HG02981 (cell line): ENCODE data around the gene ROBO1.

Experiments used
- ATAC-seq: cut with Tn5 transposase; IDR thresholded peaks from one replicate; pipeline ENCODE4 v1.9.1; 2021; ENCODE audit warnings: mild to moderate bottlenecking, moderate library complexity; ENCODE audit not compliant: unreplicated experiment

ROBO1 gene

DNA sequence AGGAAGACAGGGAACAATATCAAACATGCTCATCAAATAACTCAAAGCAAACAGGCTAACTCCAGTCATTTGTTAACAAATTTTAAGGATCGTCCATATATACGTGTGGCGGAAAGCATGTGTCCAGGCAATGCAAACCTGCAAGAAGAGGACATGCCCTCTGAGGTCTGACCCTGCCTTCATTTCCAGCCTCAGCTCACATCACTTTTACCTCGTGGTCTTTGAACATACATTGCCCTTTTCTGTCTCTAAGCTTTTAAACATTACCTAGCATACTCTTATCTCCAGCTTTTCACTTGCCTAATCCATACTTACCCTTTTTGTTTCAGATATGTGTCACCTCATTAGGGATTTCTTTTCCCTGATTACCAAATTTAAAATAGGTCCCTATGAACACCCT lies 944.4 kb downstream of the ROBO1 start:
- ATAC-seq = no peak

DNA sequence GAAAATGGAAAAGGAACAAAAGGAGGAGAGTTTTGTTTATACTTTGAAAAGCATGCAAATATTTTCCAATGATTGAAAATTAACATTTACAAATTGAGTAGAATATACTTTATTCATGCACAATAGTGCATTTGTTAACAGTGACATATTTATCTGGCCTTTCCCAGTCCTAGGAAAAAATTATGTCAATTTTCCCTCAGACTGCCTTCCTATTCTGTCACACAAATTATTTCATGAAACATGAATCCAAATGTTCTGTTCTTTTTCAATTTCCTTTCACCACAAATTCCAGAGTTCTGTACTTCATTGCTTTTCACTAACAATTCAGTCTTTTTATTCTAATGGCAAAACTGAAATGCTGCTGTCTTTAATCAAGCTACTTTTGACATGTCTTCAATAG lies 945.1 kb downstream of the ROBO1 start:
- ATAC-seq = no peak

DNA sequence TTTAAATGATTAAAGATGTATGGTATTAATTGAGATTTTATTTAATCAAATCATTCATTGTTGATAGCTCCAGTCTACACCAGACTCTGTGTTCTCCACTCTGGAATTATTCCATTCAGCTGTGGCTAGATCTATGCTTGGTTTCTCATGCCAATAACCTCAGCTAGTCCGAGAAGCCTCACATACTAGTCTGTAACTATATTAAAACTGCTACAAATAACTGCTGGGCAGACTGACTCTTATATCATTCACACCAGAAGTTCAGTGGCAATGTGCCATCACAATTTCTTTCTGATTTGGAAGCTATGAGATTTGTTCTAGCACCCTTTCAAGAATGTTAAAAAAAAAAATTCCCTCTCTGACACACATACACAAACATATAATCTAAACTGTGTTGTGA lies 947.3 kb downstream of the ROBO1 start:
- ATAC-seq = no peak

DNA sequence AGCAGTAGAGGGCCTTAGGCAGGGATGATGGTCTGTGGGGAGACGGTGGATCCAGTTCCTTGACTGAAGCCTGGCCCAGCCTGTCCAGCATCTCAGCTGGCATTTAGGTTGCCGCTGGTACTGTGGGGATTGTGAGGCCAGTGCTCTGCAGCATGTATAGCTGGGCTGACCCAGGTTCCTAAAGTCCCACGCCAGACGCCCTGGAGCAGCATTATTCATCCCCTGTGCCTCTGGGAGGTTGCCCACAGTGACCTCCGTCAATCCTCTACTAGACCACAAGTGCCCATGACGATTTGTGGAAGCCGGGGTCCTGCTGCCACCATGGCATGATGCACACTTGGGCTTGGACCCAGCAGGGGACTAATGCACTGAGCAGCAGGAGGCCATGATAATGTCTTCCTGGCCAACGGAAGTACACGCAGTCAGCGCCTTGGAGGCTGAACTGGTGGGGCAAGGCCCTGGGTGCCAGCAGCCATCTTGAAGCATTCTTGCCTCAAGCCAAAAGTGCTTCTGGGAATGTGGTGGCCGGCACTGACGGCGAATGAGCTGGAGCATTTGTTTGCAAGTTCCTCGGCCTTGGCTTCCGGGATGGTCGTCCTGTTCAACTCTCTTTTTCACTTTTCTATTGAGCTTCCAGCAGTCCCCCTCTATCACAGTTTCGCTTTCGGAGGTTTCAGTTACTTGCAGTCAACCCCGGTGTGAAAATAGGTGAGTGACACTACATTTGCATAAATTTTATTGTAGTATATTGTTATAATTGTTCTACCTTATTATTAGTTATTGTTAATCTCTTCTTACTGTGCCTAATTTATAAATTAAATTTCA lies 949.4 kb downstream of the ROBO1 start:
- no peak for ATAC-seq

DNA sequence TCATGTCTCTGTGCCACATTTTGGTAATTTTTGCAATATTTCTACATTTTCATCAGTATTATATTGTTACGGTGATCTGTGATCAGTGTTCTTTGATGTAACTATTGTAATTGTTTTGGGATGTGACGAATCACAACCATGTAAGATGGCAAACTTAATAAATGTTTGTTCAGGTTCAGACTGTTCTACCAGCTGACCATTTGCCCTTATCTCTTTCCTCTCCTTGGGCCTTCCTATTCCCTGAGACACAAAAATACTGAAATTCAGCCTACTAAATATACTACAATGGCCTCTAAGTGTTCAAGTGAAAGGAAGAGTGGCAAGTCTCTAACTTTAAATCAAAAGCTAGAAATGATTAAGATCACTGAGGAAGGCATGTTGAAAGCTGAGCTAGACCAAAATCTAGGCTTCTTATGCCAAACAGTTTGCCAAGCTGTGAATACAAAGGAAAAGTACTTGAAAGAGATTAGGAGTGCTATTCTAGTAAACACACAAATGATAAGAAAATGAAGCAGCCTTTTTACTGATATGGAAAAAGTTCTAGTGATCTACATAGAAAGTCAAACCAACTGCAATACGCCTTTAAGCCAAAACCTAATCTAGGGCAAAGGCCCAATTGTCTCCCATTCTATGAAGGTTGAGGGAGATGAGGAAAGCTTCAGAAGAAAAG lies 952.8 kb downstream of the ROBO1 start:
- no peak for ATAC-seq

DNA sequence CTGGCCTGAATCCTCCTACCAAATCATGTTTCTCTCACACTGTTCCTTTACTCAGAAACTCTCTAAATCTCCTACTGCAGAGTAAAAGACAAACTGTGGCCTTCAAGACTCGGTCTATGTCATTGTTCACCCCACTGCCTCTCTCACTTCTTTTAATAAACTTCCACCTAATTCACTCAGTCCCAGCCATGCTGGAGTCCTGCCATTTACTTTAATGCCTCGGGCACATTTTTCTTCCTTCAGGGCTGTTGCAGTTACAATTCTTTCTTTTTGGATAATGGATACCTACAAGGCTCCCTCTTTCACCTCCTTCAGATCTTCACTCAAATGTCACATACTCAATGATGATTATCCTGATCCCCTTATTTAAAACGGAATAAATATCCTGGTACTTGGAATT lies 955.6 kb downstream of the ROBO1 start:
- no peak for ATAC-seq

DNA sequence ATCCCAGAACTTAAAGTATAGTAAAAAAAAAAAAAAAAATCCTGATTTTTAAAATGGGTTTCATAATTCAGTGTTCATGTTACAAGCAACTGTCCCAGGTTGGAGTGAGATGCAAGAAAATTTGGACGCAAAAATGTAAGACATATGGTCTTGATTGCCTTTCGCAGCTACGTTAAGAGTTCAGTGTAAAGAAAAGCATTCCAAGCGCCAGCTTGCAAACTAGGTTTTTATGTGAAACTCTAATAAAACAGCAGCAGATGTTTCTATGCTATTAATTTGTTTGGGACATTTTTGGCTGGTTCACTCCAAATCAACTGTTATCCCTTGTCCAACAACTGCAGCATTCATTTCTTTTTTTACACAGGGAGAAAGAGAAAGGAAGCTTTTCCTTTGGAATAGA lies 957.8 kb downstream of the ROBO1 start:
- no peak for ATAC-seq

DNA sequence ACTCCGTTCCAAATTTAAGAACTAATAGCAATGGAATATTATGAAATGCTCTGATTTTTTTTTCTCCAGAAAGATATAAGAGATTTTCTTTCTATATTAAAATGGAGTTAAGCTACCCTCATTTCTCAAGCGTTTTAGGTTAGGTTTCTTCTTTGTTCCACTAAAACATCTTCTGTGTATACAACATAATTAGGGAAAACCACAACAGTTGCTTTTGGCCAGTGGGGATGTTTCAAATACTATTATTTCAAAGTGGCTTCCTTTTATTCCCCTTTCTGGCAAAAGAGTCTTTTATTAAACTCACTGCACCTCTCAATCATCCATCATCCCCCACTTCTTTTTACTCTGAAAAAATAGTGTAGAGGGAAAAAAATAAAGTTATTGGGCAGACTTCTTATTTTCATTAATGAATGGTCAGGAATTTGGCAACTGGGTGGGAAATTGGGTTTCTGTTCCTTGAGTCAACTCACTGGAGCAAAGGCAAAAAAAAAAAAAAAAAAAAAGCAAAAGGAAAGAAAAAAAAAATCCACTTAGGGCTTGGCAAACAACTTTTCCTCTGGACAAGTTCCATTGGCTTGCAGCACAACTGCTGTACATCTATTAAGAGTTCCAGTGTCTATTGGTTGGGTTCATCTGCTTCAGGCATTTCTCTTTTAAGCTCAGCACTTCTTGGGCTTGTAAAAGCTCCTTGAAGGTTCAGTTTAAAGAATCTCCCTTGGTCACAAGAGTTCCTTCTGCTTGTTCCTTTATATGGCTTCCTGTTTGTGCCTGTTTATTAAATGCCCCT lies 963.4 kb downstream of the ROBO1 start:
- no peak for ATAC-seq

DNA sequence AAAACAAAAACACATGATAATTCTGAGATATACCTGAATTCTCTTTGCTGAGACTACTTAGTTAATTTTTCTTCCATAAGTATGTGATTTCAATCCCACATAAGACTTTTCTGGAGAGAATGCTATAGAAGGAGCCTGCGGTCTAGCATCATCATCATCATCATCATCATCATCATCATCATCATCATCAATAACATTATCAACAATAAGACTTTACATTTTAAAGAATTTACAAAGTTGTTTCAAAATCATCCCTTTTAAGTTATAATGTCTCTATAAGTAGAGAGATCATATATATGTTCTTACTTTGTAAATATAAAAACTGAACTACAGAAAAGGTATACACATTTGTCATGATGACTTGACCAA lies 965.3 kb downstream of the ROBO1 start:
- no peak for ATAC-seq

DNA sequence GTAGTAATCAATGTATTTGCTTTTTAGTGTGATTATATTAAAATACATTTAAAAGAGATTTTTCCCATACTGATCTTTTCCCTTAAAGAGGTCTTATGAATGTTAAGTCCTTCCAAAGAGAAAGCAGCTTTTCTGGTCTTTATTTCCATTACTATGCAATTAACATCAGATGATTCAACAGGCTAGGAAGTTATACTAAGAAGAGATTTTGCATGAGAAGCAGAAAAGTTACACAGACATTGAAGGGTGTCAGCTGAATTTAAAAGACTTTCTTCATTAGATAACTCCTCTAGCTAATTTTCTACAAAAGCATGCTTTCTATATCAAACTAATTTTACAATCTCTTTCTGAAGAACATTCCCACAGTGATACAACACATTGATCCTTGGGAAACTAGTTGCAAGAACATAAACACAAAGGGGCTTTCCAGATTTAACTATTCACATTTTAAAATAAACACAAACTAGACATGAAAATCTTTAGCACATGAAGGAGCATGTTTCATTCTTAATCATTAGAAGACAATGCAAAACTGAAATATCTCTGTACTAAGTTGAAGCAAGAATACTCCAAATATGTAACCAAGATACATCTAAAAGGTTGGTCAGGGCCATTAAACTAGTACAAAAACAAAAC lies 965.8 kb downstream of the ROBO1 start:
- ATAC-seq = no peak

DNA sequence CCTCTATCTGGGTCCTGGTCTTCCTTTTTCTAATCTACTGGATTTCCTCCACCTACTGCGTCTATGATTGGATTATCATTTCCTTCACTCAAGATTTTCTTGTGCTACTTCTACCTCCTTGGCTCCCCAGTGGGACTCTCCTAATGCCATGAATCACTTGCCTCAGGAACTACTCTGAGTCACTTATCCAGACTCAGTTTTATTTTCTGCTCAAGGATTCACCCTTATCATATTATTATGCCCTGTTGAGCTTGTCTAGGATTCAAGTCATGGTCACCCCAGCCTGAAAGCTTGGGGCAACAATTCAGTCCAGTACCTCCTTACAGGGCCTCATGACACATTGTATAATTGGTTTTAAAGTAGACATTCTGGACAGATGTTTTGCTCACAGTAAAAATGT lies 968.1 kb downstream of the ROBO1 start:
- no peak for ATAC-seq

DNA sequence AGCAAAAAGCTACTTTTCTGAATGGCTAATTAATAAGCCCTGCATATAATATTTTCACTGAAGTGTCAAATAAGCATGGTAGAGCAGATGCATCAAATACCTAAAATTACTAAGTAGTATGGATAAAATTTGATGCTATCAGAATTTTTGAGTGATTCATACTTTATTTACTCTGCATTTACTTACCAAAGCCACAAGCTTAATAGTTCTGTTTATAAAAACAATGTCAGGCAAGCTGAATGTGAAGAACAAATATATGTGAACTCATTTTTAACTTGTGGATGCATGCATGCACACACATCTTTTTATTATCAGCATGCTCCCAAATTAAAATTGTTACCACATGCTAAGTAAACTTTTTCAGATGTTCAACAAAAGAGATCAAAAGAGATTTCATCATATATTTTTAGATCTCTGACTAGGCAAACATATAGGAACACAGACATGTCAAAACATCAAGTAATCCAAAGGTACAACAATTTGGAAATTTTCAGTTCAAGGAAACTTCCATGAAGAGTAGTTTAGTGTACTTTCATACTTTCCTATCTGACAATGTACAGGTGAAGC lies 969.4 kb downstream of the ROBO1 start:
- no peak for ATAC-seq

DNA sequence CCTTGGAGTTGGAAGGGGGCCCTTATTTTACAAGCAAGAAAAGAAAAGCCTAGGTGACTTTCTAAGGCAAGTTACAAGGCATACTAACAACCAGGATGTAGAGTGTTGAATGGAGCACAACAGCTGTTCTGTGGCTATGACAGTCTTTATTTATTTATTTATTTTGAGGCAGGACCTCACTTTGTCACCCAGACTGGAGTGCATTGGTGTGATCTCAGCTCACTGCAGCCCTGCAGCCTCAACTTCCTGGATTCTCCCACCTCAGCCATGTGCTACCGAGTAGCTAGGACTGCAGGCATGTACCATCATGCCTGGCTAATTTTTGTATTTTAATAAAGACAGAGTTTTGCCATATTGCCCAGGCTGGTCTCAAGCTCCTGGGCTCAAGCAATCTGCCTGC lies 973.4 kb downstream of the ROBO1 start:
- ATAC-seq = no peak

DNA sequence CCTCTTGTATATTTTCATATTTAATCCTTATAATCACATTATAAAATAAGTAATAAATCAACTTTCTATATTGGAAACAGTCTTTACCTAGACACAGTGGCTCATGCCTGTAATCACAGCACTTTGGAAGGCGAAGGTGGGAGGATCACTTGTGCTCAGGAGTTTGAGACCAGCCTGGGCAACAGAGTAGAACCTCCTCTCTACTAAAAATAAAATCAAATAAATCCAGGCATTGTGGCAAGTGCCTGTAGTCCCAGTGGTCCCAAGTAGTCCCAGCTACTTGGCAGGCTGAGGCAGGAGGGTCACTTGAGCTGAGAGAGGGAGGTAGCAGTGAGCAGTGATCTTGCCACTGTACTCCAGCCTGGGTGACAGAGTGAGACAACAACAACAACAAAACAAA lies 975.1 kb downstream of the ROBO1 start:
- no peak for ATAC-seq

DNA sequence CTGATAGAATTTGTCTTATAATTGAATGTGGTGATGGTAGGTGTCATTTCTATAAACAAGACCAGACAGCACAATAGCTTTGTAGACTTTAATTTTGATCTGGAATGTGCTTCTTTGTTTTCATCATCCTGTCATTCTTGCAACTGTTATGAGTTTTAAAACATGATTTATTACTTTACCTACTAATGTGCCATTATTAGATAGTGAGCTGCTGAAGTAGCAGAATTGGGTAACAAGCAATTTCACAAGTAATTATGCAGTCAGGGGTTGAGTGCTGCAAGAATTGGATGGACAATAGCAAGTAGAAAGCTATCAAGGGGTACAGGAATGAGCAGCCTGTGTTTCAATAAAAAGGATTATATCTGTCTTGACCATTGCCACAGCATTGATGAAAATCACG lies 975.6 kb downstream of the ROBO1 start:
- ATAC-seq = no peak

DNA sequence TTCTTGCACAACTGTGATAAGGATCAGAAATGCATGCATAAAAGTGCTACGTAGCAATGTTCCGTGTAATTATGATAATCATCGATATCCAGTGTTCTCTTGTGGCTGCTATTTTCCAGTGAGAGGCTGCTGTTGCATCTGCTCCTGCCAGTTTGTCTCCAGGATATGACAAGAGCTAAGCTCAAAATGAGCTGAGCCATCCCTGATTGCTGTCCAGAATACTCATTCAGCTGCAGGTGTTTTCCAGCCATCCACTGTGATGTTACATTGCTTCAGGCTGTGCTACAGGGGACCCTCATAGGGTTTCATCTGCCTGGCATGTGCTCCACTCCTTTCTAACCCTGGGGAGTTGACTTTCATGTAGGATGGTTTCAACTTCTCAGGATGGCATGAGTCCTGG lies 976.0 kb downstream of the ROBO1 start:
- no peak for ATAC-seq

DNA sequence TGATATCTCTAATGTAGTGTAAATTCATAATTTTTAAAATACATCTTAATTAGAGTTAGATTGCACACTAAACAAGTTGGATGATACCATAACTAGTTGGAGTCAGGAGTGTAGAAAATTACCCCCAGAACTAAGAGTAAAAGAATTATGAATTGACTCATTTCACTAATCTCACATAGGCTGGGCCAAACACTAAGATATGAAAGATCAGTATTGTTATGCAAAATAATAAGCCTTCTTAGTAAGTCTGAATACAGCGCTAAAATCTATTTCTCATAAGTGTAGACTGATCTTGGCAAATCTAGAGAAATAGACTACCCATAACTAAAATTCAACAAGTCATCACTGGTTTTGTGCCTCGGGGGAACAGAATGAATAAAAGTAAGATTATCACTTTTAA lies 979.0 kb downstream of the ROBO1 start:
- ATAC-seq = no peak

DNA sequence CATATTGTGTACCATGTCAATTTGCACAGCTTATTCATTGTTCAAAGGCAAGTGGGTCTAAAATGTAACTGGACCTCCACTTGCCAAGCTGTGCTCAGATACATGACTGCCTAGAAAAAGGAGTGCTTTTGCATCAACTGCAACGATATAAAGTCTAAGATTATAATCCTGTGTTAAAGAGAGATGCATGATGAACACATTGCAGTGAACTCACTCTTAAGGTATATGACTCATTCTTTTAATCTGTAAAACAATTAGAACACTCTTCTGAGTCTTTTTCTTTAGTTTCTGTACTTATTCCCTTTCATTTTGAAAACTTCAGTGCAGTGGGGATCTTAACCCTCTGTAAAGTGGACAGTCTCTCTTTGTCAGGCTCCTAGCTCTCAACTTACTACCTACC lies 982.8 kb downstream of the ROBO1 start:
- no peak for ATAC-seq

DNA sequence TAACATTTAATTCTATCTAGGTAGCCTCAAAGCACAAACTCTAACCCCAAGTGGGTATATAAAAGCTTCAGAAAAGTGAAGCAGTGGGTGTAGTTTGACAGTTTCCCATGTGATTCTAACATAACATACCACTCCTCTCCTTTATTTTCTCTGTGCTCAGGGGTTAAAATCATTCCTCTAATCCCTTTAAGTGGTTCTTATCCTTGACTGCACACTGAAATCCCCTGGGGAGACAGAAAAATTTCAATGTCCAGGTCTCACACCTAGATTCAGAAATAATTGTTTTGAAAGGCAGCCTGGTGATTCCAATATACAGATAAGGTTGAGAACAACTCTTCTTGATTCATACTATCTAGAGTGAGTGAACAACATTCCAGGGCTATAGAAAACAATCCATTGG lies 986.4 kb downstream of the ROBO1 start:
- no peak for ATAC-seq

DNA sequence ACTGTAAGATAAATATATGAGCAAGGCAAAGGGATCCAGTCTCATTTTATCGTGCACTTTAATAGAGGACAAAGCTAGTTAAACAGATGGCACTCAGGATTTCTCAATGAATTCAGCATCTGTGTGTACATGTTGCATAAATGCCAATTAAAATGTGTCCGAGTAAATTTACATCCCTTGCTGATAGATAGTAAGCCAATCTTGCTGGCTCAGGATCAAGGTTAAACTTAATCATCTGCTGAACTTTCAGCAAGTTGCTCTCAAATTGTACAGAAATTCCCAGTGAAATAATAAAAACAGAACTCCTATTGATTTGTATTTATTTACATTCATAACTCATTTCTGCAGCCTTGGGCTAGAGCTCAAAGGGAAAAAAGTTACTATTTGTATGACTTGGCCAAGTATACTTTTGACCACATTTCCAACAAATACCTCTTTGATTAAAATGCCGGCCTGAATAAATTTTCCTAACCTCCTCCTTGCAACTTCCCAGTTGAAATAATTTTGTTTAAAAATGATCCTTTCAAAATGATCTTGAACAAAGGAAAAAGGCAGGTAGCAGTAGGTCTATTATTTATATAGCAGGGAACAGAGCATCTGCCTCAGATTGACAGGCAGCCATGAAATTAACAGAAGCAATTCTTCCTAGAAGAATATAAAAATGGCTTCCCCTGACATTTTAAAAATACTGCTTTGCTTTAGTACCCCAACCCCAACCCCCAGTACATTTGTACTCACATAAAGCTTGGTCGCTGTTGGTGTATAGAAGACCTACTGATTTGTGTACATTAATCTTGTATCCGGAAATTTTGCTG lies 1001.9 kb downstream of the ROBO1 start:
- ATAC-seq = no peak
